Endothelial cell of umbilical vein (primary cell): Measurements from ENCODE around the gene TRRAP.

Source experiments
- CTCF ChIP-seq, 2 donors: IDR thresholded peaks; 1 replicate in 1 of 2; 2 replicates in 1 of 2; pipeline ENCODE4 v1.5.1; 2011; ENCODE audit warnings: low read length in 2 of 2, mild to moderate bottlenecking in 2 of 2, moderate library complexity in 2 of 2, control low read depth in 1 of 2, inconsistent platforms in 1 of 2, low read depth in 1 of 2; ENCODE audit not compliant: insufficient read depth in 1 of 2; ENCODE audit errors: extremely low read depth in 1 of 2
- EZH2 ChIP-seq: IDR thresholded peaks from 2 replicates; pipeline ENCODE4 v1.6.1; 2012; ENCODE audit warnings: borderline replicate concordance, low read depth, mild to moderate bottlenecking, moderate library complexity, low read length, inconsistent platforms; ENCODE audit not compliant: severe bottlenecking
- FOS ChIP-seq: IDR thresholded peaks from 2 replicates; pipeline ENCODE4 v1.6.1; 2011; ENCODE audit warnings: mild to moderate bottlenecking, low read length, moderate library complexity, borderline replicate concordance; ENCODE audit not compliant: insufficient read depth
- JUN ChIP-seq: IDR thresholded peaks from 2 replicates; pipeline ENCODE4 v1.6.1; 2011; ENCODE audit warnings: borderline replicate concordance, low read depth; ENCODE audit not compliant: insufficient read length, insufficient read depth
- MAX ChIP-seq: IDR thresholded peaks from 2 replicates; pipeline ENCODE4 v1.6.1; 2011; ENCODE audit not compliant: insufficient read depth, insufficient read length
- MYC ChIP-seq: IDR thresholded peaks from one replicate; pipeline ENCODE4 v1.6.1; 2011; ENCODE audit warnings: mild to moderate bottlenecking, low read depth, low read length
- POLR2A ChIP-seq: IDR thresholded peaks from 2 replicates; pipeline ENCODE4 v1.6.1; 2012; ENCODE audit warnings: low read depth, mild to moderate bottlenecking, control low read depth, low read length
- POLR2AphosphoS5 ChIP-seq: IDR thresholded peaks from 2 replicates; pipeline ENCODE4 v1.6.1; 2012; ENCODE audit warnings: low read depth, mild to moderate bottlenecking, control low read depth, low read length, moderate library complexity; ENCODE audit not compliant: insufficient read depth

GRCh38 chr7:98996150-98996552 lies 117.8 kb downstream of the TRRAP start:
- TF ChIP-seq POLR2A, result no peak
- TF ChIP-seq POLR2AphosphoS5, result no peak
- TF ChIP-seq CTCF (IDR thresholded peaks at IDR 0.05; ENCODE audit: extremely low read depth in 1 of 2, insufficient read depth in 1 of 2, low read depth in 1 of 2, low read length in 2 of 2), result no peak
- TF ChIP-seq JUN, result no peak
- TF ChIP-seq EZH2, result no peak
- TF ChIP-seq MYC, result no peak
- no peak for TF ChIP-seq FOS
- no peak for TF ChIP-seq MAX
